GM19397 (cell line): ENCODE measurements around the gene KLHDC8A.

Source experiments
- ATAC-seq: cut with Tn5 transposase; IDR thresholded peaks from one replicate; pipeline ENCODE4 v1.9.1; 2021; ENCODE audit warnings: mild to moderate bottlenecking, moderate library complexity; ENCODE audit not compliant: unreplicated experiment

The KLHDC8A gene

DNA sequence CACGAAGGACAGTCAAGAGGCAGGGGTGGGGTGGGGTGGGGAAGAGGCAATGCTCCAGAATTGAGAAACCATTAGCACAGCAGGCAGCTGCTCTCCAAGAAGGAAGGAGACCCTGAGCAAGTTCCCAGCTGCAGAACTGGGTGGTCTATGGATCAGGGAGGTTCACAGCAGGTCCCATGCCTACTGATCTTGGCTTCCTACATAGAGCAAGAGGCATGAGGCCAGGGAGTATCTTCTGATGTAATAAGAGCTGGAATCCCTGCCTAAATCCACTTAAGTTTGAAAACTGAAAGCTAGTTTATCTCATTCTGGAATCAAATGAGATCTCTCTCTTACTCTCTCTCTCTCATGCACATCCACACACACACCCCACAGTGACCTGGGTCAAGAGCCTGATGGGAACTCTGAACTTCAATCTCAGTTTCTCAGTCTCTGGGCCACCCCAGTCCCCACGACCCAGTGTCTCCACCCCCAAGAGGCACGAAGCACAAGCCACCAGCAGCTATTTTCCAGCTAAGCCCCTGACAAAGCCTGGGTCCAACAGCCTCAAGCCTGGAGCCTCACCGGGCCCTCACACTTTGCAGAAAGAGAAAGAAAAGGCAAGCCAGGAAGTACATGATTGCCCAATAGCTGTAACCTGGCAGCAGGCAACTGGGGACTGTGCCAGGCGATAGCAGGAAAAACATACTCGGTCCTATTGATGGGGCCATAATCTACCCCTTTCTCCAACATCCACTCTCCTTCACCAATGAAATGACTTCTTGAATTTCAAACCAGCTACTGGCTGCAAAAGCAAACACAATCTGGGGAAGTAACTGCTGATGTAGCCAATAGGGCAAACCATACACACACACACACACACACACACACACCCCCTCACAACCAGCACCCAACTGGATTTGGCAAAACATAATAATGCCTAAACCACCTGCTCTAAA is 37.4 kb downstream of the KLHDC8A start:
- no peak for ATAC-seq

GRCh38 chr1:205318231-205318991 is 38.3 kb downstream of the KLHDC8A start:
- no peak for ATAC-seq

- ATAC-seq = no peak
These were observed 39.3 kb downstream of the KLHDC8A start for GRCh38 chr1:205317311-205317917.

DNA sequence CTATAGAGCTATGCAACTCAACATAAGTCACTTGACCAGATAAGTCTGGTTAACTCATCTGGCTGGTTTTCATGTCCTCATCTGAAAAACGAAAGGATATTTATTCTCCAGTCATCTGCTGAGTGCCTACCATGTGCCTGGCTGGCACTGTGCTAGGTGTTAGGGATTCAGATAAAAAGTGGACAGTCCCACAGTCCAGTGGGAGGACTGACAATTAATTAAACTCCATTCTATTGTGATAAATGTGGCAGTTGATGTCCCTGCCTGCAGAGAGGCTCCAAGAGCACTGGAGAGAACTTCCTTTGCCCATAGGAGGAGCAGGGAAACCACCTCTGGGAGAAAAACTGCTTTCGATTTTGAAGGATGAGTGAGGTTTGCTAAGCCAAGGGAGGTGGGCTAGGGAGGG is 40.6 kb downstream of the KLHDC8A start:
- ATAC-seq = no peak

- no peak for ATAC-seq
These were observed 41.6 kb downstream of the KLHDC8A start for GRCh38 chr1:205315008-205315618.

GRCh38 chr1:205313563-205314308 is 43.0 kb downstream of the KLHDC8A start:
- ATAC-seq = no peak

GRCh38 chr1:205312866-205313562 is 43.7 kb downstream of the KLHDC8A start:
- no peak for ATAC-seq

- ATAC-seq = no peak
These were observed 45.6 kb downstream of the KLHDC8A start for GRCh38 chr1:205310976-205311704.

DNA sequence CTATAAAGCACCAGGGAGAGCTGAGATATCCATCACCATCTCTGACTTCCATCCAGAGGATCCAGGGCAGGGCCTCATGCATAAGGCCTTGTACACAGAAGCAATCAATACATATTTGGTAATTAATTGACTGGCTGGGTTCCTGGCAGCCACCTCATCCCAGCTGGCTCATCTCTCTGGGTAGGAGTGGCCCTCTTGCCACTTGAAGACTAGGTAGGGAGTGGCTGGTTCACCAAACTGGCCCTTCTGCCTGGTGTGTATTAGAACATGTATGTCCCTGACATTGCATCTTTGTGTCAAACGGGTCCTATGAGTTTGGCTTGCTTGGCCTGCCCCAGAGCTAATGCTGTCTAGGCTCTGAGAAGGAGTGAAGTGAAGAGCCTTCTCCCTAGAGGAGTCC is 47.0 kb downstream of the KLHDC8A start:
- ATAC-seq = no peak

- no peak for ATAC-seq
These were observed 49.7 kb downstream of the KLHDC8A start for GRCh38 chr1:205306929-205307566.

DNA sequence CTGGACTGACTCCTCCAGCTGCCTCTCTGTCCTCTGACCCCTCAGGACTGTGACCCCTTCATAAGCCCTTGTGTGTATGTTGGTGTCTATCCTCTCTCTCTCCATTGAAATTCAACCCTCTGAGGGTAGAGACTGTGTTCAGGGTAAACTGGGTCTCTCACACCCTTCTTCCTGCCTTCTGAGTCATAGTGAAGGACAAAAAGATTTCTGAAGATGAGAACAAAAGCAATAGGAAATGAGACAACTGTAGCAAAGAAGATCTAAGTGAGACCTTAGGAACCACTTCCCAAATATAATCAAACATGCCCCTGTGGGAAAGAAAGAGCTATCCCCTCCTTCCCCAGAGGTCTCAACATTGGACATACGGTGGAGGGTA is 52.0 kb downstream of the KLHDC8A start:
- no peak for ATAC-seq

DNA sequence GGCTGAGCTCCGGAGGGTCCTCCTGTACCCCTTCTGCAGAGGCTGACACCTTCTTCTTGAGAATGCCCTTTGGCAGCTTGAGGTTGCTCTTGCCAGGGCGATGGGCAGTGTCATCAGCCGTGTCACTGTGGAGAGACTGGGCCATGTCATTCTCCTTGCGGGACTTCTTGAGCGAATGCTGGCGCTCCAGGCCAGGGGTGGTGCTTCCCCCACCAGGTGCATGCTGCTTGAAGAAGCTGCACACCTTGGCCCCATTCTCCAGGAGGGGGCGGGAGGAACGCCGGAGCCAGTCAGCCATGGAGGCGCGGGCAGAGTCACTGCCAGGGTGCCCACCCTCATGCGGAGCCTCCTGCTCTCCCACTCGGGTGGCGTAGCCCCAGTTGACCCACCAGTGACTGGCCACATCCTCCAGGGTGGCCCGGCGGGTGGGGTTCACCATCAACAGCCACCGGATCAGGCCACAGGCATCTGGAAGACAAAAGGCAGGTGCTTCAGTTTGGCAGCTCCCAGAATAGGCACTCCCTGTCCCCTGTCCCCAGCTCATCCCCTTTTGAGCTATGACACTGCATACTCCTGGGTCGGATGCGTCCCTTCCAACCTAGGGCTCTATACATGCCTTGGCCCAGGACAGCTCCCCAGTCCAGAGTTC is 52.6 kb downstream of the KLHDC8A start:
- ATAC-seq = no peak

- no peak for ATAC-seq
These were observed 53.4 kb downstream of the KLHDC8A start for GRCh38 chr1:205303247-205303888.

DNA sequence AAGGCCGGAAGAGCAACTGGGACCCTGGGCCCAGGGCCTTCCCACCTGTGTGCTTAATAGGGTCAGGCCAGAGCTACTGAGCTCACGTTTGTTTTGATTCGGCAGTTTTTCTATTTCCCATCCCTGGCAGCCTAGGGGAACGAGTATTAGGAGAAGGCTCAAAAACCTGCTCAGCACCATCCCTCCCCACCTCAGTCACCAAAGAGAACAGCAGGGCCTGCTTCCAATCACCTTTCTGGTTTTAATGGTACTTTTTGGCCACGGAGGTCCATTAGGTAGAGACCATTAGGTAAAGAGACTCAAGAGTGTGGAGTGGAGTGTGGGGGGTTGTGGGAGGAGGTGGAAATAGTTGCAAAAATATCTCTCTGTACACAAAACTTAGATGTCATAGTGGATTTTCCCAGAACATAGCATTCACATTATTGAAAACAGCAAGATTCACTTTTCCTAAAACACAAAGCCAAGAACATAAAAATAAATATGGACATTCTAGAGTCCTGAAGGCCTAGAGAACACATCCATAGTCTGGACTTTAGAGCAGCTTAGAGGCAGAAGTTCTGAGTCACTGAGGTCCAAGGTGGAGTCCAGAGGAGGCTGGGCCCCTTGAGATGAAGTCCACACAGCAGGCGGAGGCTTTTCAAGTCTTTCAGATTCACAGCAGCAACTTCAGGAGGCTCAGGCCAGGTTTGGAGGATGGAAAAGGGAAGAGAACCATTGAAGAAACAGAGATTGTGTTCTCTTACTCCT is 54.7 kb downstream of the KLHDC8A start:
- ATAC-seq = no peak

GRCh38 chr1:205301205-205301821 is 55.4 kb downstream of the KLHDC8A start:
- ATAC-seq = no peak

GRCh38 chr1:205300149-205300548 is 56.6 kb downstream of the KLHDC8A start:
- ATAC-seq = no peak
